ENCODE measurements around the gene ATAD3B. TPM values are rescaled to one million over a fixed set of nuclear protein-coding genes. Genes with fewer than 3 reads are reported as not detected.

Gene ATAD3B
- total and polyA plus RNA-seq, 2 of the 13 experiments (the other 11 are each of a cell fraction or from before 2014, with no cell fraction given), result 9.6 to 31.1 TPM

DNA sequence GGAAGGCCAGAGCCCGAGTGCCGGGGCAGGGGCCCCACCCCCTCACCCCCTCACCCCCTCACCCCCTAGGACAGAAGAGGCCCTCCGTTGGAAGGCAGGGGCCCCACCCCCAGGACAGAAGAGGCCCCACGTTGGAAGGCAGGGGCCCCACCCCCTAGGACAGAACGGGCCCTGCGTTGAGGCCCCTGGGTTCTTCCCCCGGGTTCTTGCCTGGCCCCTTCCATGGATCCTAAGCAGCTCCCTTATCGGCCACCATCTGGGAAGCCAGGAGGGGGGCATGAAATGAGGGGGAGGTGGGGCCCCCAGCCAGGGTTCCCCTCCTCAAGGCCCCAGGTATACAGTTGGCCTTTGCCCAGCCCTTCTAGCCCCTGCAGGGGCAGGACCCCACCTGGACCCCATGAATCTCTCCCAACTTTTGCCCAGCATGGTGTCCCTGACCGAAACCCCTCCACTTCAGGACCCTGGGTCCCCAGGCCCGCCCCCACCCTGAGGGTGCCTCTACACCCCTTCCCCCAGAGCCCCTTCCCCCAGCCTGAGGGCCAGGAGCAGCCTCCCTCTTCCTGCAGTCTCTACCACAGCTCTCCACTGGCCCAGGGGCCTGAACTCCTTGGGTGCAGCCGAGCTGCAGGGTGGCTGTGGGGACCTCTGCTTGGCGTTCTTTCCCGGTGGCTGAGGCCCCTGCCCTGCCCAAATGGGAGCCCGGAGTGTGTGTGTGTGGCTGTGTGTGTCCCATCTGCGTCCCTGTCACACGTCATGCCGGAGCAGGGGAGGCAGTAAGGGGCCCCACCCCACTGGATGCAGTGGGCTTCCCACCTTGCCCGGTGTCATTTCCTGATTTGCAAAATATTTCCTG, 40.3 kb upstream of the ATAD3B start (continued):
- no peak for TF ChIP-seq ZSCAN5A (CRISPR knock-in tag; IDR thresholded peaks at IDR 0.05; ENCODE audit: borderline replicate concordance)
- TF ChIP-seq, protein P1, sequence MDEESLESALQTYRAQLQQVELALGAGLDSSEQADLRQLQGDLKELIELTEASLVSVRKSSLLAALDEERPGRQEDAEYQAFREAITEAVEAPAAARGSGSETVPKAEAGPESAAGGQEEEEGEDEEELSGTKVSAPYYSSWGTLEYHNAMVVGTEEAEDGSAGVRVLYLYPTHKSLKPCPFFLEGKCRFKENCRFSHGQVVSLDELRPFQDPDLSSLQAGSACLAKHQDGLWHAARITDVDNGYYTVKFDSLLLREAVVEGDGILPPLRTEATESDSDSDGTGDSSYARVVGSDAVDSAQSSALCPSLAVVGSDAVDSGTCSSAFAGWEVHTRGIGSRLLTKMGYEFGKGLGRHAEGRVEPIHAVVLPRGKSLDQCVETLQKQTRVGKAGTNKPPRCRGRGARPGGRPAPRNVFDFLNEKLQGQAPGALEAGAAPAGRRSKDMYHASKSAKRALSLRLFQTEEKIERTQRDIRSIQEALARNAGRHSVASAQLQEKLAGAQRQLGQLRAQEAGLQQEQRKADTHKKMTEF (CRISPR knock-in tag; IDR thresholded peaks at IDR 0.05), result no peak
- TF ChIP-seq SP140L (CRISPR knock-in tag; IDR thresholded peaks at IDR 0.05; ENCODE audit: borderline replicate concordance), result no peak
- TF ChIP-seq RBM39 (IDR thresholded peaks at IDR 0.05; ENCODE audit: low read depth, low read length, poor library complexity, severe bottlenecking), result peak; percentile 95
- TF ChIP-seq, protein P2, sequence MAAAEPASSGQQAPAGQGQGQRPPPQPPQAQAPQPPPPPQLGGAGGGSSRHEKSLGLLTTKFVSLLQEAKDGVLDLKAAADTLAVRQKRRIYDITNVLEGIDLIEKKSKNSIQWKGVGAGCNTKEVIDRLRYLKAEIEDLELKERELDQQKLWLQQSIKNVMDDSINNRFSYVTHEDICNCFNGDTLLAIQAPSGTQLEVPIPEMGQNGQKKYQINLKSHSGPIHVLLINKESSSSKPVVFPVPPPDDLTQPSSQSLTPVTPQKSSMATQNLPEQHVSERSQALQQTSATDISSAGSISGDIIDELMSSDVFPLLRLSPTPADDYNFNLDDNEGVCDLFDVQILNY (CRISPR knock-in tag; conservative IDR thresholded peaks at IDR 0.05), result no peak
- no peak for TF ChIP-seq CBX5 (CRISPR knock-in tag; IDR thresholded peaks at IDR 0.05; ENCODE audit: borderline replicate concordance)
- TF ChIP-seq MAFF (IDR thresholded peaks at IDR 0.05; ENCODE audit: low read depth, low read length), result no peak
- 0 out of 2 replicates have a peak, but pooled peaks have one; percentile 16 for TF ChIP-seq ZKSCAN8 (CRISPR knock-in tag; IDR thresholded peaks at IDR 0.05; ENCODE audit: borderline replicate concordance)
- no peak for TF ChIP-seq TBX2 (CRISPR knock-in tag; IDR thresholded peaks at IDR 0.05; ENCODE audit: borderline replicate concordance)
- TF ChIP-seq NR3C1 (CRISPR knock-in tag; IDR thresholded peaks at IDR 0.05), result no peak
- 0 out of 2 replicates have a peak, but pooled peaks have one; percentile 6 for TF ChIP-seq ARID2 (CRISPR knock-in tag; IDR thresholded peaks at IDR 0.05; ENCODE audit: borderline replicate concordance)
- no peak for TF ChIP-seq ZNF746 (CRISPR knock-in tag; IDR thresholded peaks at IDR 0.05)
- TF ChIP-seq TAF1 (CRISPR knock-in tag; IDR thresholded peaks at IDR 0.05), result no peak
- TF ChIP-seq, protein P3, sequence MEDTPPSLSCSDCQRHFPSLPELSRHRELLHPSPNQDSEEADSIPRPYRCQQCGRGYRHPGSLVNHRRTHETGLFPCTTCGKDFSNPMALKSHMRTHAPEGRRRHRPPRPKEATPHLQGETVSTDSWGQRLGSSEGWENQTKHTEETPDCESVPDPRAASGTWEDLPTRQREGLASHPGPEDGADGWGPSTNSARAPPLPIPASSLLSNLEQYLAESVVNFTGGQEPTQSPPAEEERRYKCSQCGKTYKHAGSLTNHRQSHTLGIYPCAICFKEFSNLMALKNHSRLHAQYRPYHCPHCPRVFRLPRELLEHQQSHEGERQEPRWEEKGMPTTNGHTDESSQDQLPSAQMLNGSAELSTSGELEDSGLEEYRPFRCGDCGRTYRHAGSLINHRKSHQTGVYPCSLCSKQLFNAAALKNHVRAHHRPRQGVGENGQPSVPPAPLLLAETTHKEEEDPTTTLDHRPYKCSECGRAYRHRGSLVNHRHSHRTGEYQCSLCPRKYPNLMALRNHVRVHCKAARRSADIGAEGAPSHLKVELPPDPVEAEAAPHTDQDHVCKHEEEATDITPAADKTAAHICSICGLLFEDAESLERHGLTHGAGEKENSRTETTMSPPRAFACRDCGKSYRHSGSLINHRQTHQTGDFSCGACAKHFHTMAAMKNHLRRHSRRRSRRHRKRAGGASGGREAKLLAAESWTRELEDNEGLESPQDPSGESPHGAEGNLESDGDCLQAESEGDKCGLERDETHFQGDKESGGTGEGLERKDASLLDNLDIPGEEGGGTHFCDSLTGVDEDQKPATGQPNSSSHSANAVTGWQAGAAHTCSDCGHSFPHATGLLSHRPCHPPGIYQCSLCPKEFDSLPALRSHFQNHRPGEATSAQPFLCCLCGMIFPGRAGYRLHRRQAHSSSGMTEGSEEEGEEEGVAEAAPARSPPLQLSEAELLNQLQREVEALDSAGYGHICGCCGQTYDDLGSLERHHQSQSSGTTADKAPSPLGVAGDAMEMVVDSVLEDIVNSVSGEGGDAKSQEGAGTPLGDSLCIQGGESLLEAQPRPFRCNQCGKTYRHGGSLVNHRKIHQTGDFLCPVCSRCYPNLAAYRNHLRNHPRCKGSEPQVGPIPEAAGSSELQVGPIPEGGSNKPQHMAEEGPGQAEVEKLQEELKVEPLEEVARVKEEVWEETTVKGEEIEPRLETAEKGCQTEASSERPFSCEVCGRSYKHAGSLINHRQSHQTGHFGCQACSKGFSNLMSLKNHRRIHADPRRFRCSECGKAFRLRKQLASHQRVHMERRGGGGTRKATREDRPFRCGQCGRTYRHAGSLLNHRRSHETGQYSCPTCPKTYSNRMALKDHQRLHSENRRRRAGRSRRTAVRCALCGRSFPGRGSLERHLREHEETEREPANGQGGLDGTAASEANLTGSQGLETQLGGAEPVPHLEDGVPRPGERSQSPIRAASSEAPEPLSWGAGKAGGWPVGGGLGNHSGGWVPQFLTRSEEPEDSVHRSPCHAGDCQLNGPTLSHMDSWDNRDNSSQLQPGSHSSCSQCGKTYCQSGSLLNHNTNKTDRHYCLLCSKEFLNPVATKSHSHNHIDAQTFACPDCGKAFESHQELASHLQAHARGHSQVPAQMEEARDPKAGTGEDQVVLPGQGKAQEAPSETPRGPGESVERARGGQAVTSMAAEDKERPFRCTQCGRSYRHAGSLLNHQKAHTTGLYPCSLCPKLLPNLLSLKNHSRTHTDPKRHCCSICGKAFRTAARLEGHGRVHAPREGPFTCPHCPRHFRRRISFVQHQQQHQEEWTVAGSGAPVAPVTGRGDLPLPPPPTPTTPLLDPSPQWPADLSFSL (CRISPR knock-in tag; IDR thresholded peaks at IDR 0.05), result peak; percentile 80; the same call in 1 of the 2 replicates
- TF ChIP-seq ZNF121 (CRISPR knock-in tag; IDR thresholded peaks at IDR 0.05), result peak; percentile 66; the same call in 1 of the 2 replicates
- TF ChIP-seq ATRX (CRISPR knock-in tag; IDR thresholded peaks at IDR 0.05; ENCODE audit: borderline replicate concordance), result no peak
- no peak for TF ChIP-seq JUND (CRISPR knock-in tag; IDR thresholded peaks at IDR 0.05)
